AG04449 (cell line): Measurements from ENCODE around the gene TUBA1B.
A peak's percentile ranks its signal among the peaks of the same experiment; 100 is the strongest.
"Not testable (repeated sequence)": the region's sequence is repeated elsewhere in the genome, so short reads cannot be mapped to it uniquely, and the experiment has no call there.

Experiments
- CTCF ChIA-PET: fragments of 350-600 bp; formaldehyde crosslinking; extraction: SDS; loops from one replicate; lab custom pipeline; 2021; ENCODE audit warnings: antibody characterized with exemption; lab: Yijun Ruan, JAX
- POLR2A ChIA-PET: fragments of 400-600, 350-600 bp; formaldehyde crosslinking; extraction: SDS; loops from one replicate; lab custom pipeline; 2020; ENCODE audit warnings: antibody characterized with exemption, inconsistent platforms; lab: Yijun Ruan, JAX
- DNase-seq: peaks from one replicate; pipeline ENCODE4 v3.0.0-alpha.2; 2010; ENCODE audit warnings: low read depth, low spot score
- H3K4me3 ChIP-seq: 2 replicates; pipeline ENCODE4 v1.5.1; 2011; ENCODE audit warnings: low read depth, mild to moderate bottlenecking, control low read depth, low read length
- CTCF ChIP-seq: IDR thresholded peaks from one replicate; pipeline ENCODE4 v1.5.1; 2011; ENCODE audit warnings: mild to moderate bottlenecking, moderate library complexity, low read length, control low read depth, inconsistent platforms; ENCODE audit not compliant: insufficient read depth; ENCODE audit errors: missing control alignments

The TUBA1B gene

DNA sequence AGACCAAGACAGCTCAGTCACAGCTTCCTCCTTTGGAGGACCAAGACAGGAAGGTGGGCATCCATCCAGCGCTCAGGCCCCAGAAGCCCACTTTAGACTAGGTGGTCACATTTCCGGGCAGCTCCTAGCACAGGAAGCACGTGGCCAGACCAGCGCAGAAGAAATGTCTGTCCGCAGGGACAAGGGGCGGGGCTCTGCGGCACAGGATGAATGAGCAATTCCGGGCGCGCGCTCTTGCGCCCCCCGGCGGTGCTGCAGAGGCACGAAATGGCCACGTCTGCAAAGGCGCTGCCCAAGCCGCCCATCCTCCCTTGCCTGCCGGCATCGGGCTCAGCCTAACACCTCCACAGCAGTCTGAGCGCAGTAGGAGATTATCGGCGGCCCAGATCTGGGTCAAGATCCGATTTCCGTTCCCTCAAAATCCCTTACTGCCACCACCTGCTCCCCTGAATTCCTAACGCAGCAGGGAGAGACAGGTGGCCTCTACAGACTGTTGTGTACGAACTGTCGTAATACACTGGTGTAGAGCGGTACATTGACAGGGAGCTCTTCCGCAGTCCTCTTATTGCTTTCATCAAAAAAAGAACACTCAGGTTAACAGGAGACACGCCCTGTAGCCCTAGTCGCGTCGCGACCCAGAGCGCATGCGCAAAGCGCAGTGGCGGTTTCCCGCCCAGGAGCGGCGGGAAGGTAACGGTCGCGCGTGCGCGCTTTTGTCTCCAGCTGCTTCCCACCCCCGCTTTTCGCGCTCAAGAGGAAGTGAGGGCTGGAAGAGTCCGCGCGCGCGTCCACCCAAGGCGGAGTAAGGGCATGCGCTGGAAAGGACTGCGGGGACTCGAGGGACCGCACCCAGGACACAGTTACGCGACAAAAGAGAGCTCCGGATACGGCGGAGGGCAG lies 794 bp downstream of the TUBA1B start:
- H3K4me3 ChIP-seq, result peak overlapping the region; percentile 96
- ChIA-PET POLR2A (interaction anchor here (0.5 to 4.4 kb wide), 40 partner anchors 9 to 377 kb away, joined by 3 to 37 read pairs (median 6); partner anchors contain the start of genes ARF3, DHH, LMBR1L and RHEBL1), CTCF (interaction anchor here (0.6 to 5.7 kb wide), 43 partner anchors 8 to 140 kb away, joined by 3 to 93 read pairs (median 4); partner anchors contain the start of genes DHH and LMBR1L)
- DNase-seq, result peak; percentile 63
- peak; percentile 98 for TF ChIP-seq CTCF

DNA sequence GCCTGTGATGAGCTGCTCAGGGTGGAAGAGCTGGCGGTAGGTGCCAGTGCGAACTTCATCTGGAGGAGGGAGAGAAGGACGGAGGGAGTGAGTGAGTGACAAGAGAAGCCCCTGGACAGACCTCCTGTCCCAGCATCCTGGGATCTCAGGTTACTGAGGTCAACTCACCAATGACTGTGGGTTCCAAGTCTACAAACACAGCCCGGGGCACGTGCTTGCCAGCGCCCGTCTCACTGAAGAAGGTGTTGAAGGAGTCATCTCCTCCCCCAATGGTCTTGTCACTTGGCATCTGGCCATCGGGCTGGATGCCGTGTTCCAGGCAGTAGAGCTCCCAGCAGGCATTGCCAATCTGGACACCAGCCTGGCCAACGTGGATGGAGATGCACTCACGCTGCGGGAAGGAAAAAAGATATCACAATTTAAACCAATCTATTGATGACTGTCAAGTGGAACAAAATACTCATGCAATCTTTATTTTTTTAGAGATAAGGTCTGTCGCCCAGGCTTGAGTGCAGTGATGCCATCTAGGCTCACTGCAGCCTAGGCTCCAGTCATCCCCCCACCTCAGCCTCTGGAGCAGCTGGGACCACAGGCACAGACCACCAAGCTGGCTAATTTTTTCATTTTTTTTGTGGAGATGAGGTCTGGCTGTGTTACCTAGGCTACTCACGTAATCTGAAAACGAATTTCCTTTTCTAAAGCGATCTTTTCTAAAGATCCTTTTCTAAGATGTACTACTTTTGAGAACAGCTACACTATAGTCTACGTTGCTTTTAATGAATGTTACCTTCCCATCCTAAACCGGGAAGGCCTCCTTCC lies 1.7 kb downstream of the TUBA1B start:
- no peak for TF ChIP-seq CTCF
- ChIA-PET CTCF (interaction anchor here (0.6 to 5.7 kb wide), 33 partner anchors 9 to 141 kb away, joined by 3 to 93 read pairs (median 5); partner anchors contain the start of gene LMBR1L), POLR2A (interaction anchor here (0.6 to 4.4 kb wide), 22 partner anchors 8 to 139 kb away, joined by 3 to 37 read pairs (median 14); partner anchors contain the start of genes DHH, RHEBL1 and TUBA1A)
- DNase-seq, result no peak
- H3K4me3 ChIP-seq, result peak overlapping the region; percentile 96

DNA sequence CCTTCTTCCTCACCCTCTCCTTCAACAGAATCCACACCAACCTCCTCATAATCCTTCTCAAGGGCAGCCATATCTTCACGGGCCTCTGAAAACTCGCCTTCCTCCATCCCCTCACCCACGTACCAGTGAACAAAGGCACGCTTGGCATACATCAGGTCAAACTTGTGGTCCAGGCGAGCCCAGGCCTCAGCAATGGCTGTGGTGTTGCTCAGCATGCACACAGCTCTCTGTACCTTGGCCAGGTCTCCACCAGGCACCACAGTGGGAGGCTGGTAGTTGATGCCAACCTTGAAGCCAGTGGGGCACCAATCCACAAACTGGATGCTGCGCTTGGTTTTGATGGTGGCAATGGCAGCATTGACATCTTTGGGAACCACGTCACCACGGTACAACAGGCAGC lies 3.2 kb downstream of the TUBA1B start:
- POLR2A ChIA-PET, result interaction anchor here (0.8 kb wide), 1 partner anchor 70 kb away, joined by 3 read pairs; no protein-coding TSS in a partner anchor

GRCh38 chr12:49126852-49127763 lies 4.1 kb downstream of the TUBA1B start:
- DNase-seq, result no peak

More for the DNA sequence above, 3.2 kb downstream of the TUBA1B start:
- H3K4me3 ChIP-seq, DNase-seq: not testable (repeated sequence)
- CTCF ChIA-PET, result interaction anchor here (0.9 to 1.3 kb wide), 10 partner anchors 16 to 109 kb away, joined by 3 to 7 read pairs (median 4); no protein-coding TSS in a partner anchor

DNA sequence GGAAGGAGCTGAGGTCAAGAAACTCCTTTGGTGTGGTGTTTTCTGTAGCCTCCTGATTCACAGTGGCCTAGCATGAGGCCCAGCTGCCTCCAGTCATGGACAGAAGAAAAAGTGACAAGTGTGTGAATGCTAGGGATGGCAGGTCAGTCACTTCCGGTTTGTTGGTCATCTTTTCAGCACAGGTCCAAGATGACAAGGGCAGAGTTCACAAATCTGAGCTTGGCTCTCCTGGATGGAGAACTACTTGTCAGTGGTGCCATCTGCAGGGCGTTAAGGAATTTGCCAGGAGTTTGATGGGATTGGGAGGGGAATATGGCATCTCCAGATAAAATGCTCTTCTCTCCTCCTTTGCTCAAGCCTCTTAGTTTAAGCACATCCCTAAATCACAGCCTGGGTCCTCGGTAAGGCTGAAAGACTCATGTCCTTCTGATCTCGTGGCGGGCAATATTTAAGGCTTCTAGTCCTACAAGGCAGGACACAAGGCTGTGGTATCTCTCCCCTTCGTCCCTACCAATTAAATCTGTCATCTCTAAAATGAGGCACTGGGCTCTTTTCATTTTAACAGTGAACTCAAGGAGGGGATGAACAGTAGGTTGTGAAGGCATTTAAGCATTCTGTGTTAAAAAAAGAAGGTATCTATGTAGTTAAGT lies 10.0 kb downstream of the TUBA1B start:
- CTCF ChIA-PET, result interaction anchor here (0.6 to 7.0 kb wide), 30 partner anchors 9 to 125 kb away, joined by 3 to 114 read pairs (median 4); partner anchors contain the start of genes DHH, LMBR1L, RHEBL1 and TUBA1B
- peak; percentile 65 for TF ChIP-seq CTCF

More at GRCh38 chr12:49126852-49127763, 4.1 kb downstream of the TUBA1B start:
- ChIA-PET POLR2A (interaction anchor here (0.8 to 1.3 kb wide), 2 partner anchors 62 to 69 kb away, joined by 3 read pairs; partner anchors contain the start of gene TUBA1A), CTCF (interaction anchor here (0.6 to 1.3 kb wide), 12 partner anchors 15 to 110 kb away, joined by 3 to 7 read pairs (median 4); no protein-coding TSS in a partner anchor)
- TF ChIP-seq CTCF, result no peak
- no peak overlapping the region for H3K4me3 ChIP-seq

More for the DNA sequence above, 10.0 kb downstream of the TUBA1B start:
- no peak for DNase-seq
- H3K4me3 ChIP-seq, result no peak overlapping the region
- POLR2A ChIA-PET, result interaction anchor here (1.5 kb wide), 1 partner anchor 9 kb away, joined by 14 read pairs; the partner anchor contains the start of gene TUBA1B
